SU-DHL-6 (cell line): ENCODE data around the gene KLC4.
"Not testable (repeated sequence)": the region's sequence is repeated elsewhere in the genome, so short reads cannot be mapped to it uniquely, and the experiment has no call there.

ENCODE experiments used
- H2AFZ ChIP-seq: fragments of 200-600 bp; sonication (generic); 2 replicates; pipeline ENCODE4 v1.6.1; 2014; ENCODE audit warnings: low read depth, mild to moderate bottlenecking, moderate library complexity, mixed read lengths, antibody characterized with exemption, low read length; ENCODE audit not compliant: severe bottlenecking
- H3F3A ChIP-seq: fragments of 200-600 bp; shearing (Covaris generic); 2 replicates; pipeline ENCODE4 v1.6.0; 2016; ENCODE audit warnings: antibody characterized with exemption, mild to moderate bottlenecking; ENCODE audit not compliant: insufficient read depth
- H3K27ac ChIP-seq: fragments of 200-600 bp; sonication (generic); 2 replicates; pipeline ENCODE4 v1.5.1; 2016; ENCODE audit warnings: low read depth, mild to moderate bottlenecking, low read length, moderate library complexity, mixed read lengths
- H3K27me3 ChIP-seq: fragments of 200-600 bp; sonication (generic), shearing (Covaris generic); 2 replicates; pipeline ENCODE4 v1.6.0; 2014; ENCODE audit warnings: mild to moderate bottlenecking, low read length
- H3K36me3 ChIP-seq: fragments of 200-600 bp; sonication (generic); 2 replicates; pipeline ENCODE4 v1.6.1; 2014; ENCODE audit warnings: mild to moderate bottlenecking, low read length, mixed read lengths
- H3K4me2 ChIP-seq: fragments of 300-600, 200-600 bp; shearing (Covaris generic), sonication (generic); 2 replicates; pipeline ENCODE4 v1.6.0; 2014; ENCODE audit warnings: low read length, low read depth, mild to moderate bottlenecking; ENCODE audit not compliant: poor library complexity, severe bottlenecking
- H3K4me3 ChIP-seq: fragments of 200-600 bp; sonication (generic); 2 replicates; pipeline ENCODE4 v1.5.1; 2014; ENCODE audit warnings: antibody characterized with exemption, low read length, mild to moderate bottlenecking, mixed read lengths; ENCODE audit not compliant: insufficient read depth, poor library complexity, severe bottlenecking
- H3K79me2 ChIP-seq: fragments of 200-600 bp; sonication (generic); 2 replicates; pipeline ENCODE4 v1.6.1; 2014; ENCODE audit warnings: mild to moderate bottlenecking, low read length, moderate library complexity; ENCODE audit not compliant: insufficient read depth
- H3K9ac ChIP-seq: fragments of 200-600 bp; sonication (generic); 2 replicates; pipeline ENCODE4 v1.7.0; 2014; ENCODE audit warnings: mild to moderate bottlenecking, low read length
- H3K9me2 ChIP-seq: fragments of 200-600 bp; sonication (generic); replicated peaks from 2 replicates; pipeline ENCODE4 v1.6.1; 2014; ENCODE audit warnings: low read length; ENCODE audit not compliant: insufficient read depth
- H3K9me3 ChIP-seq: fragments of 200-600 bp; sonication (generic); 2 replicates; pipeline ENCODE4 v1.6.1; 2014; ENCODE audit warnings: low read length, mixed read lengths; ENCODE audit not compliant: insufficient read depth
- H4K20me1 ChIP-seq: fragments of 200-600 bp; sonication (generic); 2 replicates; pipeline ENCODE4 v1.6.1; 2014; ENCODE audit warnings: low read depth, mild to moderate bottlenecking, antibody characterized with exemption, low read length, moderate library complexity, mixed read lengths
- CTCF ChIP-seq: fragments of 200-600 bp; sonication (generic); IDR thresholded peaks from one replicate; pipeline ENCODE4 v1.5.1; 2017; ENCODE audit warnings: antibody characterized with exemption, mild to moderate bottlenecking, low read length, moderate library complexity; ENCODE audit not compliant: insufficient read depth, poor library complexity, severe bottlenecking
- EZH2phosphoT487 ChIP-seq: fragments of 200-600 bp; sonication (generic), shearing (Covaris generic); conservative IDR thresholded peaks from 2 replicates; pipeline ENCODE4 v1.6.1; 2018; ENCODE audit warnings: mild to moderate bottlenecking, antibody characterized with exemption, low read length, moderate library complexity, mixed read lengths

Gene KLC4

GRCh38 chr6:43038727-43039126, 20.7 kb upstream of the KLC4 start:
- Histone ChIP-seq H3K79me2 (no peaks in the 10 kb centered on the region), H3K9ac (no peak overlapping the region), H2AFZ (no peak overlapping the region), H3K4me3 (no peak overlapping the region), H3K9me3 (no peaks in the 10 kb centered on the region), H3K27me3 (no peaks in the 10 kb centered on the region), H3K36me3 (peaks cover 2% of the 10 kb centered on the region; the same call in 1 of the 2 replicates), H3F3A (0 out of 2 replicates have a peak, but pooled peaks cover 2% of the 10 kb centered on the region), H4K20me1 (no peaks in the 10 kb centered on the region), H3K4me2 (no peak overlapping the region), H3K9me2 (no peaks in the 10 kb centered on the region), H3K27ac (no peak overlapping the region)
- TF ChIP-seq CTCF (no peak), EZH2phosphoT487 (no peak)

DNA sequence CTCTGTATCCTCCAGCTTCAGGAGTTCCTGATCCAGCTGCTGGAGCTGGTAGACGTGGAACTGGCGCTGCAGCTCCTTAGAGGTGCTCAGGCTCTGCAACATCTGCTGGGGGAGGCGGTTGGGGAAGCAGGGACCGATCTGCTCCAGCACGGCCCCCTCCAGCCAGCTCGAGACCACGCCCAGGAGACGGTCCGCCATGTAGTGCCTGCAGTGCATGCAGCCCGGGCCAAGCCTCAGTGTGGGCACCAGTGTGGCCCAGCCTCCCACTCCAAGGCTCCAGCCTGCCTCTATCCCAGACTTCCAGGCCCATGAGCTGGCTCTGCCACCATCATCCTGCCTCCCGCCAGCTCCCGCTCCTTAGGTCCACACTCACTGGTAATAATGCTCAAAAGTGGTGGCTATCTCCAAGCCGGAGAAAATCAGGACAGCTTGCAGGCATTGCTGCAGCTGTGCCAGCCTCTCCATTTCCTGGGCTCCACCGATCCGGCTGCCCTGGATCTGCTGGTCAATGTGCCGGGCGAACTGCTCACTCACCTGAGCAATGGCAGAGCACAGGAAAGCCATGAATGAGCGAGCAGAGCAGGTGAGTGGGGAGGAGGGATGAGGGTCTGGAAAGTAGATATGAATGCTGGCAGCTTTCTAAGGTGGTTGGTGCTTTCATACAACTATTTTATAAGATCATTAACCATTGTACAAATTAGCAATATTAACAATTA, 18.7 kb upstream of the KLC4 start:
- Histone ChIP-seq H3K4me3 (no peak overlapping the region), H4K20me1 (no peaks in the 10 kb centered on the region), H3K27ac (no peak overlapping the region), H3K9ac (no peak overlapping the region), H3K79me2 (no peaks in the 10 kb centered on the region), H3K36me3 (no peaks in the 10 kb centered on the region), H3F3A (no peaks in the 10 kb centered on the region), H3K9me3 (no peaks in the 10 kb centered on the region), H3K27me3 (no peaks in the 10 kb centered on the region), H3K4me2 (no peak overlapping the region), H3K9me2 (no peaks in the 10 kb centered on the region), H2AFZ (no peak overlapping the region)
- TF ChIP-seq EZH2phosphoT487: no peak
- TF ChIP-seq CTCF: no peak

DNA sequence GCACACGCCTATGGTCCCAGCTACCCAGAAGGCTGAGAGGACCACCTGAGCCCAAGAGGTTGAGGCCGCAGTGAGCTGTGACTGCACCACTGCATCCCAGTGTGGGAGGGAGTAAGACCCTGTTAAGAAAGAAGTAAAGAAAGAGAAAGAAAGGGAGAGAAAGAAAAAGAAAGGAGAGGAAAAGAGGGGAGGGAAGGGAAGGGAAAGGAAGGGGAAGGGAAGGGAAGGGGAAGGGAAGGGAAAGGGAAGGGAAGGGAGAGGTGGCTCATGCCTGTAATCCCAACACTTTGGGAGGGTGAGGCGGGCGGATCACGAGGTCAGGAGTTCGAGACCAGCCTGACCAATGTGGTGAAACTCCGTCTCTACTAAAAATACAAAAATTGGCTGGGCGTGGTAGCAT, 18.0 kb upstream of the KLC4 start:
- H3K9me2 ChIP-seq, H3K9me3 ChIP-seq, H3K9ac ChIP-seq, H3F3A ChIP-seq, H3K27ac ChIP-seq, H4K20me1 ChIP-seq, H3K27me3 ChIP-seq, H3K79me2 ChIP-seq, H3K36me3 ChIP-seq, H3K4me2 ChIP-seq, H3K4me3 ChIP-seq, H2AFZ ChIP-seq: not testable (repeated sequence)

DNA sequence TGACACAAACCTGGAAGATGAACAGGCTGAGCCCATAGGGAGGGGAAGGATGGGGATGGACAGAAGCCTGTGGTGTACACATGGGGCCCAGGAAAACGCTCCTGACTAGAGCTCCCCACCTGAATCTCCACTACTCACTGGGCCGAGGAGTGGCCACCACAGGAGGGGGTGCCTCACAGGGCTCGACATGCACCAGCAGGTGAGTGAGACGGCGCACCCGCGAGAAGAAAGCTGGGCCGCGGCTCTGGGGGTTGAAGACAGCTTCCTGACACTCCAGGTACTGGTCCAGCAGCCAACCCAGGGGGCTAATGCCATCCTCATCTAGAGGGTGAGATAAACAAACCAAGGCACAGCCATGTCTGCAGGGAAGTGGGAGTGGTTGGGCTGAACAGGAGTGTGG, 16.1 kb upstream of the KLC4 start:
- Histone ChIP-seq H3K4me3 (no peak overlapping the region), H3F3A (peaks cover 6% of the 10 kb centered on the region; the same call in 1 of the 2 replicates), H3K4me2 (no peak overlapping the region), H3K27ac (no peak overlapping the region), H3K9me3 (no peaks in the 10 kb centered on the region), H3K9me2 (no peaks in the 10 kb centered on the region), H3K79me2 (no peaks in the 10 kb centered on the region), H3K9ac (no peak overlapping the region), H4K20me1 (no peaks in the 10 kb centered on the region), H3K27me3 (no peaks in the 10 kb centered on the region), H3K36me3 (no peaks in the 10 kb centered on the region), H2AFZ (no peak overlapping the region)
- TF ChIP-seq EZH2phosphoT487 (no peak), CTCF (no peak)
